Cerebellar cortex (tissue), 1 donor: ENCODE data around the gene SPINK5.

Experiments
- DNase-seq: peaks from one replicate; pipeline ENCODE4 v3.0.0-alpha.2; 2015; ENCODE audit warnings: low spot score

Gene SPINK5

DNA sequence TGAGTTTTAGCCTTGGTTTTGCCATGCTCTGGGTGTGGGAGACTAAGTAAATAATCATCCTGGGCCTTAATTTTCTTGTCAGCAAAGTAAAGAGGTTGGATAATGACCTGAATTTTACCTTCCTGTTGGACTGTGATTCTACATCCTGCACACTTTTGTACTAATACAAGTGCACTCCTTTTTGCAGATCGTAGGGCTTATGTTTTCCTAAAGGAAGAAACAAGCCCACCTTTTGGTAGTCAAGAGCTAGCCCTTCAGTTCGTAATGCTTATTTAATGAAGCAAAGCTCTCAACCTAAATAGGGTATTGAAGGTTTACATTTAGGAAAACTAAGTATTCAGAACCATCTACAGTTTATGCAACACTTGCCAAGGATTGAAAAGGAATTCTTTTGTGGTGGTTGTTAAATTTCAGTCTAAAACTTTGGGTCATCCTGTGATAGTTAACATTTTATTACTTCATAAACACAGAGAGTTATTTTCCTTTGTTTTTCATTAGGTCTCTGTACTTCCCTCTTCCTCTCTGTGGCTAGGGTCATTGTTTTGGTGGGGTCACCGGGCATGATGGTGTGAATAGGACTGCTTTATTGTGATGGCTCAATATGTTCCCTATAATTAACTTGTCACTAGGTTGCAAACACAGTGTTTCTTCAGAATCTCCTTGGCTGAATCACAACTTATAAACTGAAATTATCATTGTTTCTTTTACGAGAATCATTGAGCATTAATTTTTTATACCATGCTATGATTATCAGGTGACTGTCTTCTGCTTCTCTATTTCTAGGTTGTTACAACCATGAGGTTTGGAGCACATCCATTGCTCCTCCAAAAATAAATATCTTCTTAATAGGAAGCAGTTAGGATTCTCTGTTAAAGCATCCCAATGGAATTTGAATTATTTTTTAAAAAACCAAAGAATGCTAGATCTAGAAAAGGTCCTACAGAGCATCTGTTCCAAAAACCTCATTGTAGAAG lies 28.5 kb downstream of the SPINK5 start:
- DNase-seq: no peak

DNA sequence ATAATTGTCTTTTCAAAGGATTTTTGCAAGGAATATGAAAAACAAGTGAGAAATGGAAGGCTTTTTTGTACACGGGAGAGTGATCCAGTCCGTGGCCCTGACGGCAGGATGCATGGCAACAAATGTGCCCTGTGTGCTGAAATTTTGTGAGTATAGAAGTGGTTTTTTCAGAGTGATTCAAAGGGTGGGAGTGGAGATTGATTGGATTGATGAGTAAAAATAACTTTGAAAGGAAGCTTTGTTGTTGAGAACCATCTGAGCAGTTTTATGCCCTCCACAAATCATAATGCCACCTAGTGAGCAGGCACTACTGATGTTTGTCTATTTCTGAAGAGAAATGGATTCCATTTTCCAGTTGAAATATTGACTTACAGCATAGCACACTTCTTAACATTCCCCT lies 30.6 kb downstream of the SPINK5 start:
- DNase-seq: no peak

DNA sequence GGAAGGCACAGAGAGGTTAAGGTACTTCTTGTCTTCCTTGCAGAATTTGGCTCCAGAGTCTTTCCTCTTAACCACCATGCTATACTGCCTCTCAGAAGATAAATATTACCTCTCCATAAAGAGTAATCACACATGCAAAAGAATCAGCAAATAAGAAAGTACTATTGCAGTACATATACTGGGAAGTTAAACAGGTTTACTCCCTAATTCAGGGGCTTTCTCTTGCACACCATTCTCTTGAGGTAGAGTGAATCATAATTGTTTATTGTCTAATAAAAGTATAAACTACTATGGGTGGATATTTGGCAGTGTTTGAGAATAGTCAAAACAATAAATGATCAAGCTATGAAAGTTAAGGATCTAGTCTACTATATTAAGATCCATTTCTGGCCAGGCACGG lies 40.4 kb downstream of the SPINK5 start:
- no peak for DNase-seq

DNA sequence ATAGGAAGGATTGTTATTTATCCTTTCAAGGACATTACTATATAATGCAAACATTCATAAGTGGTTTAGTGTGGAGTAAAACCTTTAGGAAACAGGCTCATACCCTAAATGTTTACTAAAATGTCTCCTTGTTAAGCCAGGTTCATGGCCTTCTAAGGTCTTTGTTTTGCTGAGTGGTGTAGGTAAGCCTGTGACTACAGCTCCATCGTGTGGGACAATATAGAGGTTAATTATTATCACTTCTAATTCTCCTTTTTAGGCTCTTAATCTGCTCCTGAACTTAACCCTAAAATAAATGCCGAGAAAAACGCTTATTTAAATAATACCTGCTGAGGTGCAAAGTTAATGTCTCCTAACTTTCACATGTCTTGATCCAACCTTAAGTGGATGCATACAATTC lies 43.8 kb downstream of the SPINK5 start:
- DNase-seq: no peak

DNA sequence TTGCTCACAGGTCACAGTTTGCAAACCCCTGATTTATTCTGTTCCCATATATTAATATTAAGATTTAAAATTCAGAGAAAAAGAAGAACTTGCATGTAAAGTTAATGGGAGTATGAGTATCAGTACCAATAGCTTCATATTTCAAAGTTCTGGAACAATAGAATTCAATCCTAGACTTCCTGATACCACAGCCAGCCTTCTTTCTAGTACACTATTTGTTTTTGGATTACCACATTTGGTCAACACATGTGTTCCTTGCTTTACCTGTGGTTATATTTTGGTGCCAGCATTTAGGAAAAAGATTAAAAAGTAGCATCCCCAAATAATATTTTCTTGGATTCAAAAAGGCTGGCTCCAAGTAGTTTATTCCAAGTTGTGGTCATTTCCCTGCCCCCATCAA lies 49.5 kb downstream of the SPINK5 start:
- no peak for DNase-seq

DNA sequence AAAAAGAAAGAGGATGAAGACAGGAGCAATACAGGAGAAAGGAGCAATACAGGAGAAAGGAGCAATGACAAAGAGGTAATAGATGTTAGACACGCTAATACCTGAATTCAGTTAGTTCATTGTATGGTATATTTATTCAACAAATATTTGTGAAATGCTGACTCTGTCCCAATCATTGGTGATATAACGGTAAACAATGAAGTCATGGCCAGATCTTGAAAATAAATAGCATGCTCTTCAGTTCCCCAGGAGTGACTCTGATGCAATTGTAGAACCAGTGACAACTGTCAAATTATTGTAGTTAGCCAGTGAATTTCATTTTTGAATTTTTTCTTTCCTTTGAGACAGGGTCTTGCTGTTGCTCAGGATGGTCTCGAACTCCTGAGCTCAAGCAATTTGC lies 56.5 kb downstream of the SPINK5 start:
- DNase-seq: no peak

DNA sequence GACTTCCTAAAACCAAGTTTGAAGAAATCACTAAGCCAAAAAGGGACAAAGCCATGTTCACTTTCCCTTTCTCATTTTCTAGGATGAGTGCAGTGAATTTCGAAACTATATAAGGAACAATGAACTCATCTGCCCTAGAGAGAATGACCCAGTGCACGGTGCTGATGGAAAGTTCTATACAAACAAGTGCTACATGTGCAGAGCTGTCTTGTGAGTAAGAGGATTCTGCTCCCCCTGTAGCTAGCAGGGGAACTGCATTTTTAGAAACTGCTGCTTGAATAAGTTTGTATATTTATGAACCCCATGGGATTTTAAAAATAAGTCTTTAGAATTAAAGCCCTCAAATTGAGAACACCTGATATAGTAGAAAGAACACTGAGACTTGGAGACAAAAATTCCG lies 61.9 kb downstream of the SPINK5 start:
- DNase-seq: no peak

DNA sequence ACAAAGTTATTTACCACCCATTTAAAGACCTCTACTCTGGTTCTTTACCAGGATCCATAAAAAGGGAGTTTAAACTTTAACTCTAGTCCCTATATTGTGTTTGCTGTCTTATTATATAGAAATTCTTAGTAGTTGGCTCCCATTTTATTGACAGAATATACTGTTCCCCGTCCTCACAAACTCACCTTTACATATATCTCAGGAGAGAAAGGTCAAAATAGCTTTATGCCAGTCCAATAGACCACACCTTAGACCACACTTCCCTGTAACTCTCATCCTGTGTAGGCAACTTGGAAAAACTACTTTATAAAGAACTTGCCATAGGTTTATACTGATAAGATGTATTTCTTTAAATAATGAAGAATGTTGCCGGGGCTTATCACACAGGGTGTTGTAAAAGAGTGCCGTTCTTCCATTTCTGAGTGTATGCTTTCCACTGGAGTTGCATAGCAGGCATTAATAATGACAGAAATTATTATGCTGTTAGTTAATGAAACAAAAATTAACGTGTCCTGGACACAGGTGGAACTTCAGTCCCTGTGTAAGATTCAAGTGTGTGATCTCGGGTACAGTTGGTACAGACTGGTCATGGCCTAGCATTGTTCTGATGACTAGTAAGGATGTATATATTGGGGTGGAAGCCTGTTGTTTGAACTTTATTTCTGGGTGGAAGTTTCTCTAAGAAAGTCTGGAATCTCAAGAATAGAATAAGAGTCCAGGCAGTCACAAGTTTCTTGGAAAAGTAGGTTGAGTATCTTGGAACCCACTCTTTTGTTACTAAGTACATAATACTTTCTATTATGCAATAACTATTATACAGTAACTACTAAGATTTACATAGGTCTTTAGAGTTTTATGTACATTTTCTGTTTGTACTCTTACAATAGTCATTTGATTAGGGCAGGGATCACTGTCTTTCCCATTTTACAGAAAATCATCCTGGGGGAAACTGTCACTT lies 71.6 kb downstream of the SPINK5 start:
- DNase-seq: no peak

DNA sequence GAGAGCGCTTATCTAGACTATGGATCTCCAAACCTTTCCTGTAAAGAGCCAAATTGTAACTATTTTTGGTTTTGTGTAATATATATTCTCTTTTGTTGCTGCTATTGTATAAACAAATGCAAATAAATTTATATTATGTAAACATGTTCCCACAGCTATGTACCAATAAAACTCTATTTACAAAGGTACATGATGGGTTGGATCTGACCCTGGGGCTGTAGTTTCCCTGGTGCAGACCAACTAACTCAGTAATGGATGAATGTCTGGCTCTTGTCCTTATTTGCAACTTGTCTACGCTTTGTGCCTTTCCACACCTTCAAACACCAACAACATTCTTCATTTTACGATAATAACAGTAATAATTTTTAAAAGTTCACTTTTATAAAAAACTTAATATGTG lies 77.1 kb downstream of the SPINK5 start:
- no peak for DNase-seq

DNA sequence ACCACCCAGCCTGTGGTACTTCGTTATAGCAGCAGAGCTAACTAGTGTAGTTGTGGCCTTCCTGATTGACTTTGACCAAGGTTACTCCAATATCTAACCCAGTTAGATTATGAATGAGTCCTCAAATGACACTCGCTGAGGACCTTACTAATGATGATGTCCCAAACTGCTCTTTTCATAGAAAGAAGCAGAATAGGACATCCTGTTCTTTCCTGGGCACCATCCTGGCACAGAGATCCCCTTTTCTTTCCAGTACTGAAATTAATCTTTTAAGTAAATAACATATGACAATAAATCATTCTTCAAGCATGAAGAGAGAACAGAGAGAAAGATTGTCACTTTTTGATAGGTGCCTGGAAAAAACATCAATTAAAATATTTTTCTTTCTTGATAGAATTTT lies 77.9 kb downstream of the SPINK5 start:
- DNase-seq: no peak

DNA sequence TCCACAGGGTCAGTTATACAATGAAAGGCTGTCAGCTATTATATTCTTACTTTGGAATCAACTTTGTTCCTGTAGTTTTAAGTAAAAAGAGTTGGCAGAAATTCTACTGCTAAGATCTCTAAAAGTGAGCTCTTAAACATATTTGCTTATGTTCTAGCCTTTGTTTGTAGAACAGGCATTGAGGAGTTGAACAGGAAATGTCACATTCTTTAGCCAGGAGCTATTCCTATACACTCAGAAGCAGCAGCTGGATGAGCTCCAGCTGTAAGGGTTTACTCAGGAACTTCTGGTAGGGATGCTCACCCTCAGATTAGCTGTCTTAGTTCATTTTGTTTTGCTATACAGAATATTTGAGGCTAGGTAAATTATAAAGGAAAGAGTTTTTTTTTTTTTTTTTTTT lies 82.1 kb downstream of the SPINK5 start:
- DNase-seq: no peak

DNA sequence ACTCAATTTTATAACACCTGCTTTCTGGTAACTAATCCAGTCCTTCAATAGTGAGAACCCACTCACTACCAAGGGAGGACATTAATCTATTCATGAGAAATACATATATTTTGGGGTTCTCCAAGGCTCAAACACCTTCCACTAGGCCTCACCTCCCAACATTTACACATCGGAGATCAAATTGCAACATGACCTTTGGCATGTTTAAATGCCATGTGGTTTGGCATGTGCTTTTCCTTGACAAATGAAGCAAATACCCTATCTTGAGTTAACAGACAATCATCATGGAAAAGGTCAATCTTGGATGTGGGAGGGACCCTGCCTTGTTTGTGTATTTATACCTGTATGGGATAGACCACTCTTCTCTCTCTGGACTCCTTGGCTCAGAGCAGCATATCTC lies 82.7 kb downstream of the SPINK5 start:
- DNase-seq: no peak

DNA sequence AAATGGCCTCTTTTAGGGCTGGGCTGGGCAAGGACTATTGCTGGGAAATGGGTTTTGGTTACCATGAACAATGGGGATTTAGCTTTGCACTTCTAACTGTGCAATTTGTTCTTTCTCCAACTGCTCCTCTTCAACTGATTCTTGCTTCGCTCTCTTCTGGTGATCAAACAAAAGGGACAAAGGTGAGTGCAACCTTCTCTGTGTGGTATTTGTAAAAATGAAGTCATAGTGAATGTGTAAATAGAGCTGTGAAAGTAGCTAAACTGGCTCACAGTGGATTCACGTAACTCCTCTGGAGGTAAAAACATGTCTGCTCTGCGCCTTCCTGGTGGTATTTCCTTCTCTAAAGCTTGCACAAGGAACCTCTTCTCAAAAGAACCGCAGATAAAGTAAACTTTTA lies 83.6 kb downstream of the SPINK5 start:
- no peak for DNase-seq

DNA sequence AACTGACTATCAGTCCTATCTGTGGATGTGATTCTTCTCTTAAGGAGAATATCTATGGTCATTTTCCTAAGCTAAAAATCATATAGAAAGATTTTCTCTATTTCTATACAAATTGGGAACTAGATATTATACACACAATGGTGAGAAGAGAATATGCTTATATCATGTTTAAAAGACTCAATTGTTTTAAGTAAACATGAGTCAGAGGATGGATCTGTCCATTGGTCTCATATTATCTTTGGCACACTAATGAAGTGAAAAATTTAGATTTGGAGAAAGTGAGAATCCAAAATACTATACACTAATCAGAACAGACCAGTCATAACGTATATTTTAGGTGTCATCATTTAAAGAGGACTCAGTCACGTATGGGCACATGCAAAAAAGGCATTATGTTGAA lies 88.1 kb downstream of the SPINK5 start:
- no peak for DNase-seq

DNA sequence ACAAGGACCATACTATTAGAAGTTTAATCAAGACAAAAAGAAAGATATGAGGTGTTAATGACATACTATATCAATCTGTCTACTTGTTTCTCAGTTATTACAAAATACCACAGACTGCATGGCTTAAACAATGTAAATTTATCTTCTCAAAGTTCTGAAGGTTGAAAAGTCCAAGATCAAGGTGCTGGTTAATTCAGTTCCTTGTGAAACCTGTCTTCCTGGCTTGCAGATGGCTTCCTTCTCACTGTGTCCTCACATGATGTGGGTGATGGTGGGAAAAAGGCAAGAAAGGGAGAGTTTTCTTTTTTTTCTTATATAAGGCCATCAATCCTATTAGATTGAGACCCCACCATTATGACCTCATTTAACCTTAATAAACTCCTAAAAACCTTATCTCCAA lies 89.0 kb downstream of the SPINK5 start:
- no peak for DNase-seq

DNA sequence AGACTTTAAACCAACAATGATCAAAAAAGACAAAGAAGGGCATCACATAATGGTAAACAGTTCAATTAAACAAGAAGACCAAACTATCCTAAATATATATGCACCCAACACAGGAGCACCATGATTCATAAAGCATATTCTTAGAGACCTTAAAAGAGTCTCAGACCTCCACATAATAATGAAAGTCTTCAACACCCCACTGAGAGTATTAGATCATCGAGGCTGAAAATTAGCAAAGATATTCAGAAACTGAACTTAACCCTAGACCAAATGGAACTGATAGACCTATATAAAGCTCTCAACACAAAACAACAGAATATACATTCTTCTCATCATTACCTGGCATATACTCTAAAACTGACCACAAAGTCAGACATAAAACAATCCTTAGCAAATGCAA lies 92.8 kb downstream of the SPINK5 start:
- no peak for DNase-seq

DNA sequence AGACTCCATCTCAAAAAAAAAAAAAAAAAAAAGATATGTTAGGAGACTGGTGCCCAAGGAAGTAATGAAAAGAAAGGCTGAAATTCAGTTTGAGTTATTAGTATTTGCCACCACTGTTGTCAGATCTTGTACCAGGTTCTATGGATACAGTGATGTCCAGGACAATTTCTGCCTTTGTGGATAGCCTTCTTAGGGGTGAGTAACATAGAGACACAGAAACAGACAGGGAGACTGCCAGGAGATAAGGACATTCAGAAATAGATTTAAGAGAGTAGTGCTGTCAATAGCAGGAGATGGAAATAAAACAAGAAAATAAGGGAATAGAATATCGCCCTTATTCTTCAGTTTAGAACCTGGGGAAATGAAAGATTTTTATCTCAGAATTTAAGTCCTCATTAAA lies 98.3 kb downstream of the SPINK5 start:
- DNase-seq: no peak

DNA sequence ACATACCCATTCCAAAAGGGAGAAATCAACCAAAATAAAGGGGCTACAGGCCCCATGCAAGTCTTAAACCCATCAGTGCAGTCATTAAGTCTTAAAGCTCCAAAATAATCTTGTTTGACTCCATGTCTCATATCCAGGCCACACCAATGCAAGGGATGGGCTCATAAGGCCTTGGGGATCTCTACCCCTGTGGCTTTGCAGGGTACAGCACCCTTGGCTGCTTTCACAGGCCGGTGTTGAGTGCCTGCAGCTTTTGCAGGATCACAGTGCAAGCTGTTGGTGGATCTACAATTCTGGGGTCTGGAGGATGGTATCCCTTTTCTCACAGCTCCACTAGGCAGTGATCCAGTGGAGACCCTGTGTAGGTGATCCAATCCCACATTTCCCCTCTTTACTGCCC lies 99.6 kb downstream of the SPINK5 start:
- no peak for DNase-seq

DNA sequence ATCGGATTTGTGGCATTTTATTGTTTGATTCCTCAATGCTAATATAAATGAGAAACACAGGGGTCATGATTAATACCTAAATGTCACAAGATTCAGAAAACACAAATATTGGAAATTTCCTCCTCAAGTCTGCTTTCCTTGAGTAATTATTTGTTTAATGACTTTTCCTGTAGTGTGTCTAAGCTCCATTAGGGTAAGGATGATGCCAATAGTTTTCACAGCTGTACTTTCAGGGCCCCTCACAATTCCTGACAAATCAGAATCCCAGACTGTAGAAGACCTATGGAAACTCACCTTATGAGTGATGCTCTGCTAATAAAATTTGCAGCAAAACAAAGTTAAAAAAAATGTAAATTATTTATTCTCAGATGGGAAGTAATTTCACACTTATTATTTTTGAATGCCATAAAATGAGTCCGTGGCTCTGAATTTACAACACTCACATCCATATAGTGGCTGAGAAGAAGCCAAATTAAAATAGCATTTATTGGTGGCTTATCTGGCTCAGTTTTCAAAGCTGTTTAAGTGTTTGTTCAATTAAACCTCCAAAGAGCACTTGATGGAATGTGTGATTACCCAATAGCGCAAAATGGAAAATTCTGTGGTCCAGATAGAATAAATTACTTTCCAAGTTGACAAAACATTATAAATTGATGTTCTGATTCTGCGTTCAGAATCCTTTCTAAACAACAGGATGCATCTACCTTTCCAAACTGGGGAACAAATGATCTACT lies 102.9 kb downstream of the SPINK5 start:
- no peak for DNase-seq

DNA sequence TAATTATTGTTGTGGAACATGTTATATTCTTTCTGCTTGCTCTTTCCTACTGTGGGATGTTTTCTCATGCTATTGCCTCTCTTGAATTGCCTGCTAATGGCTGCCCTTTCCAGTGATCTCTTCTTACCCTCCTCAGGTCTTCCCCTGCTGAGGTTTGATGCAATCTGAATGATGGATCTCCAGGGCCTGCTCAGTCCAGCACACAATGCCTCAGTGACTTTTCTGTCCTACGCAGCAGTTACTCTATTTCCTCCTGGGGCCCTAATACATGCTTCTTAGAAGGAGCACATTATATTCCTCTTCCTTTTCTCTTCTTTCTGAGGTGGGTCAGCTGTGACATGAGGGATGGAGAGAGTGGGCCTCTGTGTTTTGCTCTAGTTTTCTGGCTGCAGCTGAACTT lies 104.5 kb downstream of the SPINK5 start, which contains the start of gene SPINK14:
Gene SPINK14, plus strand, starts transcription at position 301 of the 400 bp plus-strand sequence. CDS start 1,187 bp downstream, outside the sequence.
- DNase-seq: no peak

DNA sequence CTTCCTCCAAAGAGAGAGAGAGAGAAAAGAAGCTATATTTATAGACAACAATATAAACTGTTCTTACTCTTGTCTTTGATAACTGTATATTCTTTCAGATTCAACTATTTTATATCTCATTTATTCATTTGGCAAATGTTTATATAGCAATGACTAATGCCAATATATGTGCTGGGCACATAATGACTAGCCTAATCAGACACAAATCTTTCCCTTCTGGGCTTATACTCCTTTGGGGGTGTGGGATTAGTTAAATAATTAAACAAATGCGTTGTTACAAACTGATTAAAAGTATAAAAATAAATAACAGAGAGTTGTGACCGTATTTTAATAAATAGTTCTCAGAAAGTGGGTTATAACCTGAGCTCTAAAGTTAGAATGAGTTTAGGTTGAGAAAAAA lies 108.6 kb downstream of the SPINK5 start:
- no peak for DNase-seq

DNA sequence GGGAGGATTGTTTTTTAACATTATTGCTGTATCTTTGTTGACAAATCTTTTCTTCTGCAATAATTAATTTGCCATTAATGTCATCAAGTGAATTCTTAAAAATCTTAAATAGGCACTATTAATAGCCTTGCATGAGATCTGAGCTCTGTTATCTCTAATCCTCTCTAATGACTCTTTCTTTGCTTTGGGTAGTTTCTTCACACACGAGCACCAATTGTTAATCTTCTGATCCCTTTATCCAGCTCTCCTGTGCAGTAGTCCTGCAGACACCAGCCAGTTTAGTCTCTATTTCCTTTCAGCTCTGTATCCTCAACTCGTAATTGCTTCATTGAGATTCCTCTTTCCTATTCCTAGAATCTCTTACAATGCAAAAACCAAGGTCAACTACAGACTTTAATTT lies 112.7 kb downstream of the SPINK5 start:
- no peak for DNase-seq
